HG02610 (cell line): ENCODE data around the gene PLEKHA1.
A peak's percentile ranks its signal among the peaks of the same experiment; 100 is the strongest.

ENCODE experiments used
- ATAC-seq: cut with Tn5 transposase; IDR thresholded peaks from one replicate; pipeline ENCODE4 v1.9.1; 2021; ENCODE audit warnings: mild to moderate bottlenecking, moderate library complexity; ENCODE audit not compliant: unreplicated experiment

Gene PLEKHA1

GRCh38 chr10:122346326-122346950 is 28.1 kb upstream of the PLEKHA1 start:
- no peak for ATAC-seq

GRCh38 chr10:122347170-122347841 is 27.2 kb upstream of the PLEKHA1 start:
- no peak for ATAC-seq

GRCh38 chr10:122348512-122348911 is 26.0 kb upstream of the PLEKHA1 start:
- no peak for ATAC-seq

GRCh38 chr10:122348935-122349361 is 25.6 kb upstream of the PLEKHA1 start:
- ATAC-seq = no peak

GRCh38 chr10:122349758-122350369 is 24.6 kb upstream of the PLEKHA1 start:
- ATAC-seq = no peak

GRCh38 chr10:122350893-122351292 is 23.6 kb upstream of the PLEKHA1 start:
- no peak for ATAC-seq

- ATAC-seq = no peak
Observed at GRCh38 chr10:122352817-122353525, 21.5 kb upstream of the PLEKHA1 start.

GRCh38 chr10:122354383-122354782 is 20.1 kb upstream of the PLEKHA1 start:
- no peak for ATAC-seq

GRCh38 chr10:122357685-122358084 is 16.8 kb upstream of the PLEKHA1 start:
- ATAC-seq = no peak

GRCh38 chr10:122359621-122360020 is 14.9 kb upstream of the PLEKHA1 start:
- no peak for ATAC-seq

GRCh38 chr10:122361046-122361445 is 13.5 kb upstream of the PLEKHA1 start:
- no peak for ATAC-seq

GRCh38 chr10:122362031-122362592 is 12.4 kb upstream of the PLEKHA1 start:
- no peak for ATAC-seq

GRCh38 chr10:122362621-122363020 is 11.9 kb upstream of the PLEKHA1 start:
- ATAC-seq = no peak

- ATAC-seq = no peak
Observed at GRCh38 chr10:122363311-122363710, 11.2 kb upstream of the PLEKHA1 start.

- no peak for ATAC-seq
Observed at GRCh38 chr10:122363722-122364463, 10.6 kb upstream of the PLEKHA1 start.

- ATAC-seq = no peak
Observed at GRCh38 chr10:122368502-122369254, 5.8 kb upstream of the PLEKHA1 start.

GRCh38 chr10:122373108-122373507 is 1.4 kb upstream of the PLEKHA1 start:
- ATAC-seq = no peak

- ATAC-seq = no peak
Observed at GRCh38 chr10:122373721-122374120, 787 bp upstream of the PLEKHA1 start.

- ATAC-seq = peak; percentile 50
Observed at GRCh38 chr10:122374859-122375678, 561 bp downstream of the PLEKHA1 start.
